AG09319 (cell line): Measurements from ENCODE around the gene FGD5.

Experiments used
- DNase-seq: peaks from one replicate; pipeline ENCODE4 v3.0.0-alpha.2; 2010; ENCODE audit warnings: low read depth; ENCODE audit errors: extremely low read depth
- CTCF ChIP-seq: IDR thresholded peaks from 2 replicates; pipeline ENCODE4 v1.5.1; 2011; ENCODE audit warnings: low read depth, mild to moderate bottlenecking, inconsistent platforms, low read length, moderate library complexity

FGD5 gene

GRCh38 chr3:14826069-14826468 is 7.3 kb downstream of the FGD5 start:
- no peak for DNase-seq
- no peak for TF ChIP-seq CTCF

- DNase-seq, result no peak
- TF ChIP-seq CTCF, result no peak
These were observed 9.0 kb downstream of the FGD5 start for GRCh38 chr3:14827776-14828175.

GRCh38 chr3:14829811-14830210 is 11.0 kb downstream of the FGD5 start:
- no peak for TF ChIP-seq CTCF
- DNase-seq, result no peak

GRCh38 chr3:14831916-14832450 is 13.2 kb downstream of the FGD5 start:
- no peak for DNase-seq
- TF ChIP-seq CTCF, result no peak

- no peak for TF ChIP-seq CTCF
- DNase-seq, result no peak
These were observed 14.4 kb downstream of the FGD5 start for GRCh38 chr3:14832975-14833722.

- no peak for DNase-seq
- TF ChIP-seq CTCF, result no peak
These were observed 15.4 kb downstream of the FGD5 start for GRCh38 chr3:14834121-14834520.

GRCh38 chr3:14834807-14835466 is 16.2 kb downstream of the FGD5 start:
- no peak for DNase-seq
- TF ChIP-seq CTCF, result no peak
